ENCODE results near the gene SPHK2. TPM values are rescaled to one million over a fixed set of nuclear protein-coding genes. Genes with fewer than 3 reads are reported as not detected.

Gene SPHK2
- total RNA-seq: 4.3 and 5.5 TPM in 2 replicates

GRCh38 chr19:48618916-48619691, at the start of gene SPHK2, which contains the start of gene RPL18:
SPHK2 (plus strand) TSS chr19:48619506; CDS start chr19:48620515, 1,009 bp downstream.
RPL18 (minus strand) TSS chr19:48619178; CDS start chr19:48619143, 35 bp downstream.

GRCh38 chr19:48606463-48607358, 12.6 kb upstream of the SPHK2 start, which contains the start of gene SPACA4:
SPACA4 (plus strand) TSS chr19:48606742; CDS start chr19:48606979, 237 bp downstream.

GRCh38 chr19:48614436-48615230, 4.7 kb upstream of the SPHK2 start, which contains the start of gene FAM83E:
FAM83E (minus strand) TSS chr19:48615076; CDS start chr19:48613372, 1,704 bp downstream.

GRCh38 chr19:48636859-48637448, 17.6 kb downstream of the SPHK2 start, which contains the start of gene DBP:
DBP (minus strand) TSS chr19:48637379; CDS start chr19:48636994, 385 bp downstream.

GRCh38 chr19:48646001-48646721, 26.9 kb downstream of the SPHK2 start, which contains the start of gene CA11:
CA11 (minus strand) TSS chr19:48646187; CDS start chr19:48645632, 555 bp downstream.

GRCh38 chr19:48672994-48673393, 53.7 kb downstream of the SPHK2 start, which contains the start of gene NTN5:
NTN5 (minus strand) TSS chr19:48673017; CDS start chr19:48670986, 2,031 bp downstream.

Other genes starting within 250 kb of the SPHK2 start
- 43.1 and 67.5 TPM in 2 replicates for gene KDELR1, start 228.0 kb upstream of the SPHK2 start, total RNA-seq
- gene GRIN2D, start 225.8 kb upstream of the SPHK2 start, total RNA-seq: under 0.01 and 0.07 TPM in 2 replicates
- gene GRWD1, start 173.5 kb upstream of the SPHK2 start, total RNA-seq: 28.7 and 53.7 TPM in 2 replicates
- 1.4 and 4.5 TPM in 2 replicates for gene KCNJ14, start 163.9 kb upstream of the SPHK2 start, total RNA-seq
- 25.6 and 35.5 TPM in 2 replicates for gene CYTH2, start 150.1 kb upstream of the SPHK2 start, total RNA-seq
- 1.0 and 3.6 TPM in 2 replicates for gene LMTK3, start 107.7 kb upstream of the SPHK2 start, total RNA-seq
- gene SULT2B1, start 67.3 kb upstream of the SPHK2 start, total RNA-seq: 7.8 and 9.9 TPM in 2 replicates
- gene SPACA4, start 12.8 kb upstream of the SPHK2 start, total RNA-seq: 0.21 TPM in 1 of 2 replicates, not detected in the other
- gene FAM83E, start 4.4 kb upstream of the SPHK2 start, total RNA-seq: 17.0 and 25.6 TPM in 2 replicates
- gene RPL18, start 328 bp upstream of the SPHK2 start, total RNA-seq: 1,268 and 2,578 TPM in 2 replicates
- gene DBP, start 17.9 kb downstream of the SPHK2 start, total RNA-seq: 5.5 and 12.2 TPM in 2 replicates
- 2.4 and 4.8 TPM in 2 replicates for gene CA11, start 26.7 kb downstream of the SPHK2 start, total RNA-seq
- 0.14 TPM in 1 of 2 replicates, not detected in the other for gene NTN5, start 53.5 kb downstream of the SPHK2 start, total RNA-seq
- gene FUT2, start 76.5 kb downstream of the SPHK2 start, total RNA-seq: 5.1 and 46.3 TPM in 2 replicates
- 0.34 and 0.57 TPM in 2 replicates for gene MAMSTR, start 100.2 kb downstream of the SPHK2 start, total RNA-seq
- gene RASIP1, start 121.1 kb downstream of the SPHK2 start, total RNA-seq: 0.71 and 1.4 TPM in 2 replicates
- 0.36 and 0.68 TPM in 2 replicates for gene IZUMO1, start 127.4 kb downstream of the SPHK2 start, total RNA-seq
- gene FUT1, start 133.1 kb downstream of the SPHK2 start, total RNA-seq: 16.3 and 30.4 TPM in 2 replicates
- 0.21 and 0.34 TPM in 2 replicates for gene FGF21, start 136.0 kb downstream of the SPHK2 start, total RNA-seq
- 21.9 and 27.1 TPM in 2 replicates for gene BCAT2, start 191.5 kb downstream of the SPHK2 start, total RNA-seq
- gene HSD17B14, start 217.0 kb downstream of the SPHK2 start, total RNA-seq: 2.9 and 5.1 TPM in 2 replicates
- gene PLEKHA4, start 249.1 kb downstream of the SPHK2 start, total RNA-seq: 1.0 and 4.2 TPM in 2 replicates